HUES64 (cell line): Measurements from ENCODE around the gene OBSCN.

Experiments used
- H3K27ac ChIP-seq: 2 replicates; pipeline ENCODE4 v1.7.0; 2013; ENCODE audit warnings: low read depth, low read length, inconsistent platforms
- H3K27me3 ChIP-seq: 2 replicates; pipeline ENCODE4 v1.6.1; 2013; ENCODE audit warnings: mild to moderate bottlenecking, low read length; ENCODE audit not compliant: insufficient read depth
- H3K36me3 ChIP-seq: 2 replicates; pipeline ENCODE4 v1.6.1; 2013; ENCODE audit warnings: mild to moderate bottlenecking, low read length; ENCODE audit not compliant: insufficient read depth
- H3K4me1 ChIP-seq: 2 replicates; pipeline ENCODE4 v1.6.1; 2013; ENCODE audit warnings: mild to moderate bottlenecking, low read length, moderate library complexity; ENCODE audit not compliant: insufficient read depth
- H3K4me3 ChIP-seq: 2 replicates; pipeline ENCODE4 v1.5.1; 2013; ENCODE audit warnings: mild to moderate bottlenecking, low read length, moderate library complexity
- H3K9ac ChIP-seq: 2 replicates; pipeline ENCODE4 v1.6.1; 2013; ENCODE audit warnings: mild to moderate bottlenecking, low read depth, low read length
- H3K9me3 ChIP-seq: 2 replicates; pipeline ENCODE4 v1.6.1; 2013; ENCODE audit warnings: low read depth, low read length; ENCODE audit not compliant: insufficient read depth
- WGBS: fragments of 150-250, 120-280 bp; methylation state at CpG from one replicate; pipeline ENCODE4 v1.1.7; 2013; ENCODE audit warnings: missing lambda C conversion rate; 5-methylcytosine and 5-hydroxymethylcytosine counted together

The OBSCN gene

GRCh38 chr1:228378873-228379460, 171.1 kb downstream of the OBSCN start:
- Histone ChIP-seq H3K9ac (peak overlapping the region; percentile 83), H3K4me1 (no peaks in the 10 kb centered on the region), H3K27ac (no peak overlapping the region), H3K4me3 (peak overlapping the region; percentile 70), H3K27me3 (peaks cover 37% of the 10 kb centered on the region), H3K9me3 (no peaks in the 10 kb centered on the region), H3K36me3 (no peaks in the 10 kb centered on the region)
- 2% methylated on average over 48 of the region's 48 CpGs for whole genome bisulfite sequencing

GRCh38 chr1:228379666-228380065, 171.8 kb downstream of the OBSCN start:
- no peaks in the 10 kb centered on the region for H3K9me3 ChIP-seq
- H3K9ac ChIP-seq: no peak overlapping the region
- H3K36me3 ChIP-seq: no peaks in the 10 kb centered on the region
- H3K27ac ChIP-seq: no peak overlapping the region
- no peaks in the 10 kb centered on the region for H3K4me1 ChIP-seq
- peaks cover 37% of the 10 kb centered on the region for H3K27me3 ChIP-seq
- 85% methylated on average over 8 of the region's 8 CpGs for WGBS
- peak overlapping the region; percentile 70; the same call in 1 of the 2 replicates for H3K4me3 ChIP-seq

- WGBS: 96% methylated on average over 2 of the region's 2 CpGs
- H3K27me3 ChIP-seq: peaks cover 41% of the 10 kb centered on the region
- H3K4me1 ChIP-seq: no peaks in the 10 kb centered on the region
- no peak overlapping the region for H3K9ac ChIP-seq
- H3K27ac ChIP-seq: no peak overlapping the region
- no peaks in the 10 kb centered on the region for H3K36me3 ChIP-seq
- no peaks in the 10 kb centered on the region for H3K9me3 ChIP-seq
- H3K4me3 ChIP-seq: no peak overlapping the region
Observed at GRCh38 chr1:228381356-228381755, 173.5 kb downstream of the OBSCN start.

GRCh38 chr1:228383773-228384172, 175.9 kb downstream of the OBSCN start:
- Histone ChIP-seq H3K4me3 (no peak overlapping the region), H3K36me3 (no peaks in the 10 kb centered on the region), H3K27ac (no peak overlapping the region), H3K9ac (no peak overlapping the region), H3K9me3 (no peaks in the 10 kb centered on the region), H3K4me1 (no peaks in the 10 kb centered on the region), H3K27me3 (peaks cover 41% of the 10 kb centered on the region)
- WGBS: no CpG with 5 or more reads among the region's 2 CpGs

- Histone ChIP-seq H3K27ac (no peak overlapping the region), H3K4me1 (no peaks in the 10 kb centered on the region), H3K36me3 (no peaks in the 10 kb centered on the region), H3K27me3 (peaks cover 26% of the 10 kb centered on the region), H3K4me3 (no peak overlapping the region), H3K9me3 (no peaks in the 10 kb centered on the region), H3K9ac (no peak overlapping the region)
Observed at GRCh38 chr1:228385232-228385631, 177.4 kb downstream of the OBSCN start.

GRCh38 chr1:228387321-228387720, 179.5 kb downstream of the OBSCN start:
- Histone ChIP-seq H3K4me3 (no peak overlapping the region), H3K4me1 (no peaks in the 10 kb centered on the region), H3K9ac (no peak overlapping the region), H3K36me3 (0 out of 2 replicates have a peak, but pooled peaks cover 6% of the 10 kb centered on the region), H3K9me3 (no peaks in the 10 kb centered on the region), H3K27ac (no peak overlapping the region), H3K27me3 (peaks cover 13% of the 10 kb centered on the region)

- 91% methylated on average over 10 of the region's 10 CpGs for WGBS
- H3K4me1 ChIP-seq: no peaks in the 10 kb centered on the region
- H3K27me3 ChIP-seq: no peaks in the 10 kb centered on the region
- no peak overlapping the region for H3K9ac ChIP-seq
- no peak overlapping the region for H3K4me3 ChIP-seq
- no peaks in the 10 kb centered on the region for H3K9me3 ChIP-seq
- H3K27ac ChIP-seq: no peak overlapping the region
- H3K36me3 ChIP-seq: peaks cover 34% of the 10 kb centered on the region
Observed at GRCh38 chr1:228390649-228391048, 182.8 kb downstream of the OBSCN start.

GRCh38 chr1:228391411-228392020, 183.7 kb downstream of the OBSCN start:
- Histone ChIP-seq H3K9ac (no peak overlapping the region), H3K9me3 (no peaks in the 10 kb centered on the region), H3K27ac (no peak overlapping the region), H3K36me3 (peaks cover 42% of the 10 kb centered on the region), H3K4me3 (no peak overlapping the region), H3K27me3 (no peaks in the 10 kb centered on the region), H3K4me1 (no peaks in the 10 kb centered on the region)
- 95% methylated on average over 11 of the region's 11 CpGs for WGBS

GRCh38 chr1:228392111-228392936, 184.5 kb downstream of the OBSCN start:
- no peak overlapping the region for H3K27ac ChIP-seq

GRCh38 chr1:228393268-228393701, 185.4 kb downstream of the OBSCN start:
- Histone ChIP-seq H3K9me3 (no peaks in the 10 kb centered on the region), H3K9ac (no peak overlapping the region), H3K27me3 (no peaks in the 10 kb centered on the region), H3K4me1 (no peaks in the 10 kb centered on the region), H3K27ac (no peak overlapping the region), H3K36me3 (peaks cover 59% of the 10 kb centered on the region), H3K4me3 (no peak overlapping the region)
- WGBS: 76% methylated on average over 8 of the region's 8 CpGs

More at GRCh38 chr1:228392111-228392936, 184.5 kb downstream of the OBSCN start:
- no peak overlapping the region for H3K9ac ChIP-seq
- WGBS: 93% methylated on average over 11 of the region's 12 CpGs
- no peaks in the 10 kb centered on the region for H3K9me3 ChIP-seq
- no peaks in the 10 kb centered on the region for H3K27me3 ChIP-seq
- H3K4me1 ChIP-seq: no peaks in the 10 kb centered on the region
- peaks cover 49% of the 10 kb centered on the region for H3K36me3 ChIP-seq
- H3K4me3 ChIP-seq: no peak overlapping the region

GRCh38 chr1:228393811-228394570, 186.1 kb downstream of the OBSCN start:
- Histone ChIP-seq H3K27ac (no peak overlapping the region), H3K36me3 (peaks cover 66% of the 10 kb centered on the region)

More at GRCh38 chr1:228393811-228394570, 186.1 kb downstream of the OBSCN start:
- Histone ChIP-seq H3K9me3 (no peaks in the 10 kb centered on the region), H3K4me1 (no peaks in the 10 kb centered on the region), H3K27me3 (no peaks in the 10 kb centered on the region), H3K9ac (no peak overlapping the region), H3K4me3 (no peak overlapping the region)
- 92% methylated on average over 9 of the region's 9 CpGs for WGBS
